Measurements from ENCODE around the gene EVX1.

The EVX1 gene

GRCh38 chr7:27205325-27206280, 37.0 kb upstream of the EVX1 start:
- DNase-seq (ENCODE audit: low read depth in 4 of 4, low spot score in 1 of 4), result no peak

DNA sequence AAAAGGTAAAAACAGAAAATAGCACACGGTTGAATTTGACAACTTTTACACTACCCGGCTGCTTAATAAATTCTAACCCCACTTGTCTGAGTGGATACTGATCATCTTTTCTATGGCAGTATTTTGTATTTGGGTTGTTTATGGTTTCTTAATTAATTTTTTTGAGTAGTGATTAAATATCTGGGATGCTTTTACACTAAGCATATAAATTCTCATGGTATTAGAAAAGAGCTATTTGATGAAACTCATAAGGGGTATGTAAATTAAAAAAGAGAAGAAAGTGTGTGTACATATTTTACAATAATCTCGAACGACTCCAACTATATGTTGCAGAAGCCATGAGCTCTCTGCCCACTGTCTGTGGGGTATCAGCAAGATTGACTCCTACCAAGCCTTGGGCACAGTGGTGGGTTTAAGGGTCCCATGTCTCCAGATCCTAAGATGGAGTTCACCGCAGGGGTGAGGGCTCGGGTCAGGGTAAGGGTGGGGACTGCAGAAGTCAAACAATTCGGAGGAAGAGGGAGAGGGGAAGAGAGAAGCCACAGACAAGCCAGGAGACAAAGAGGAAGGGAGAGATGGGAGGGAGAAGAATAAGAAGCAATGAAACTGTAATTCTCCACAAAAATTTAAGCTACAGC, 35.1 kb upstream of the EVX1 start:
- no peak for DNase-seq (ENCODE audit: low read depth in 4 of 4, low spot score in 1 of 4)

DNA sequence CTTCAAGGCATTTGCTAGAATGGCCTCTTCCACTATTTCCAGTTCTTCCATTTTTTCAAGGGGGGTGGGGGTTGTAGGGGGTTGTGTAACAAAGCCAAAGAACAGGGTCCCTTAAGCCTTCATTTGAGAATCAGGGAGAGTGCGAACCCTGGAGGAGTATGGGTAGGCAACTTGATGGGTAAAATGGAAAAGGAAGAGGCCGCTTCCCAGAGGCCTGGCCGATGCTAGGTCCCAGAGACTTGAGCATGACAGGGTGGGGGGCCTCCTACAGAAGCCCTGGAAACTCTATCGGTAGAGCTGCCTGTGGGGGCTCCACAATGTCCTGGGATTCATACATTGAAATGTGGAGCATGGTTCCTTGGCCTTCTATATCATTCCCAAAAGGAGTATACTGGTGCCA, 33.6 kb upstream of the EVX1 start:
- no peak for DNase-seq (ENCODE audit: low read depth in 4 of 4, low spot score in 1 of 4)

GRCh38 chr7:27209933-27210440, 32.6 kb upstream of the EVX1 start:
- no peak for DNase-seq (ENCODE audit: low read depth in 4 of 4, low spot score in 1 of 4)

DNA sequence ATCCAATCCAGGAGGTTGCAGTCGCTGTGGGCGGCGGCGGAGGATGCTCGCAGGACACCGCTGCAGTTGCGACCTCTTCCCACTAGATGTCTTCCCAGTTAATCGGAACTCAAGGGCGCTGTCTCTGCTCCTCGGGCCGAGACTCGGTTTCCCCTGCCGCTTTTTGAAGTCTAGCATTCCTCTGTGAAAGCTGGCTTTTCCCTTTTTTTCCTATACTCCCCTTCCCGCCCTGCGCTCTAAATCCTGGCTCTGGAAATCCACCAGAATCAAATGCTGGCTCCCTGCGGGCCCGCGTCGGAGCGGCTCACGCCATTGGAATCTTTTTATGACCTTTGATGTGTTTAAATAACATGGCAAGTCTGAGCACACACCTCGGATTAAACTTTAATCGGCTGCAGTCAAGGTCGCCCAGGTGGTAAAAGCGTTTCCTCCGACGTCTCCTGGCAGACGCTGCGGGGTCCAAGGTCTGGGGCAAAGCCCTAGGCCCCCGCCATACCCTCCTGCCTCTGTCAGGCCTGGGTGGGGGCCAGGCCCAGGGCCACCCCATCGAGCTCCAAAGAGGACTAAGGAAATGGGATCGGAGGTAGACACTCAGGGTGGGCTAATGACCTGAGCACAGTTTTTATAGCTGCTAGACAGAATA, 32.0 kb upstream of the EVX1 start:
- DNase-seq (ENCODE audit: low read depth in 4 of 4, low spot score in 1 of 4), result peak in 1 of 4 experiments; percentile 44

DNA sequence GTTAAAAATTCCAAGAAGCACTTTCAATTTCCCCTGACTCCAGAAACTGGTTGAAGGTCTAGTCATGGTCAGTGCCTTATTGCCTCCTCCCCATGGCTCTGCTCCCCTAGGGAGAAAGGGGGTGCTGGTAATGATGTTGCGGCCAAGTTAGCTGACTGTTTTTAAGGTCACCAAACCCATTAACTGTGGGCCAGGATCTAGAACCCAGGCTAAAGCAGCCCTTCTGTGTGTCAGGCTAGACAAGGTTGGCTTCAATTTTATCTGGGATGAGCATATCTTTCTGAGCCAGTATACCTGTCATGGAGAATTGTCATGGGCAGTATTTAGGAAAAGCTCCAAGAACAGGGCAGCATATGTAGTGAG, 31.5 kb upstream of the EVX1 start:
- no peak for DNase-seq (ENCODE audit: low read depth in 4 of 4, low spot score in 1 of 4)

DNA sequence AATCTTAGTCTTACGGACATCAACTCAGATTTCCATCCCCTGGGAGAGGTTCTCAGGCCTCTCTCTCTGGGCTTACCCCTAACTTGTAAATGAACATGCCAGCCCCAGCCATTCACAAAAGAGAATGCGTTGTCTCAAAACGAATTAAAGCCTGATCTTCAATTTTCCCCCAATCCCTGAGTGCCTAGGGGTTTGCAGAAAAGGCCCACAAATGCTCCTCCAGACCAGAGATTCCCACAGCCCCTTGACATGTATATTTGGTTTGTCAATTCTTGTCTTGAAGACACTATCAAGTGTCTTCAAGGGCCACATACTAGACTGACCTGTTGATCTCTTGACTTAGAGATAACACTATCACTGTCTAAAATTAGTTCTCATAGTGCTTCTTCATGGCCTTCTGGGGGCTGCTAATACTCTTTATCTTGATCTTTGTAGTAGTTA, 30.8 kb upstream of the EVX1 start:
- no peak for DNase-seq (ENCODE audit: low read depth in 4 of 4, low spot score in 1 of 4)

DNA sequence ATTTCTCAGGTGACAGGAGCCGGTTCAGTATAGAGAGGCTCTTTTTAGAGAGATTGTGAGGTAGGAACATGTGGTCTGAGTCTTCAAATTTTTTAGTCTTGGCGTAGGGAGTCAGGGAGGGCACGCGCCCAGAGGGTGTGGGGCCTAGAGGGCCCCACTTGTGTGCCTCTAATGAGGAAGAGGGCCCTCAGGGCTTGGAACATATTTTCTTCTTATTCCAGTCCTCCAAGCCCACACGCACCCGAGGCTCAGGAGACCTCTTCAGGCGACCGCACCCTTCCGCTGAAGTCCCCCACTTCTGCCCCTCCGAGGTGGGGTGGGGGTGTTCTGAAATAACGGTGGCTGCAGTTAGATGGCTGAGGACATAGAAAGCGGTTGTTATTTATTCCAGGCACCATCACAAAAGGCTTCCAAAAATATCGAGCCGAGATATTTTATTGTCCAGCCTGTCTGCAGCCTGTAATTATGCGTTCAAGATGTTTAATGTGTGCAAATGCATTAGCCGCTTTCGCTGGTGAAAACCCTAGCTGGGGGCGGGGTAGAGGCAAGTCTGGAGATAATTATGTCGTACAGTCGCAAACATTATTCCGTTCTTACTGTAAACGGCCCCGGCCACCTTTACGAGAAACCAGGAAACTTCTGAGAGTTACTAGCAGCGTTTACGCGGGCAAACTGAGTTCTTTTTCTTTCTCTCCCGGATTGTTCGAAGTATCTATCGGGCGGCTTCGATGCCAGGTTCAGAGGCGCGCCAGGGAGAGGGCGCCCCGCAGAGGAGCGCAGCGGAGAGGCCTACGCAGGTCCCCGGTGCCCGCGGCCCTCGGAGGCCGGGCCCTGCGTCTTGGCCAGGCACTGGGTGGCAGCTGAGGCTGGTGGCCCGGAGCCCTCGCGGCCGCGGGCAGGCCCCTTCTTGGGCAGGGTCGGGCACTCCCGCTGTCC, 29.8 kb upstream of the EVX1 start:
- no peak for DNase-seq (ENCODE audit: low read depth in 4 of 4, low spot score in 1 of 4)

DNA sequence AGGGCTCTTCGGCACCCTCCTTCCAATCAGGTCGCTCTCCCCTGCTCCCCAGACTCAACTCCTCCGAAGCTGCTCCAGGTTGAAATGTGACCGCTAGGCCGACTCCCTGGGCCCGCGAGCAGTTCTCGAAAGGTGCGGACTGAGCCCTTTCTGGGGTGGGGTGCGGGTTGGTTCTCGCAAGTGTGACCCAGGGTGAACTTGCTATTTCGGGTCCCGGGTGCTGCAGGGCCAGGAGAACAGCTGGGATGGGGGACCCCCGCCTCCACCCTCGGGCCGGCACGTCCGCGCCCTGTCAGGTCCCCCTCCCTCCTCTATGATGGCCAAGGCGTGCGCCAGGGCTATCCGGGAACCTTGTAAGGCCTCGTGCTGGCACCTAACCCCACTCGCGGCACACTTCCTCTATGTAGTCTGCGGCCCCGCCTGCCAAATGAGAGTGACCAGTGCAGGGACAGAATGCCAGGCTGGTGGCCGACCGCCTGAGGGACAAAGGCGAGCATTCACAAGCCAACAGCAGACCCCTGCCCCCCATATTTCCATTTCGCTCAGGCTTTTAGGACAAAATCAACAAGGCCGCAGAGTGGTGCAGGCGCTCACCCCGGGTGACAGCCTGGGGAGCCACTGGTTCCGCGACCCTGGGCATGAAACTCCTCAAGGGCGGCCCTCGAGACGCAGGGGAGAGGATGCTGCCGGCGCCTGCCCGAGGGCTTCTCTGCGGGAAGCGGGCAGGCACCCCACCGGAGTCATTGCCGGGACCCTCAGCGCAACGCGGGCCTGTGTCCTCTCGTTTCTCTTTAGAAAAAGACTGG, 29.0 kb upstream of the EVX1 start:
- no peak for DNase-seq (ENCODE audit: low read depth in 4 of 4, low spot score in 1 of 4)

- no peak for DNase-seq (ENCODE audit: low read depth in 4 of 4, low spot score in 1 of 4)
Observed at GRCh38 chr7:27214239-27214950, 28.2 kb upstream of the EVX1 start.

DNA sequence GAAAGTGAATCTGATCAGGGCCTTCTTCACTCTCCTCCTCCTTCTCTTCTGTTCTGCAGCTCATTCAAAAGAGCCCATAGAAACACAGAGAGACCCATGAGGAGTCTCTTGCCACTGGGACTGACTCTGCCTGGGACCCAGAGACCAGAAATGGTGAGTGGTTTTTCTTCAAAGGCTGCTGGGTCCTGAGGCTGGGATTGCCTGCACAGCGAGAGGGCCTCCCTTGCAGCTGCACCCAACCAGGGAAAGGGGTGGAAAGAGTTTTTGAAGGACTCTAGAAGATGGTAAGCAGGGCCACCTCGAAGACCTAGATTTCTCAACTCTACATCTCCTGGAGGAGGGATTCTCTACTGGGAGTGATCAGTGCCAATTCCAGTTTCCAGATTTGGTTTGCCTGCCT, 27.2 kb upstream of the EVX1 start:
- no peak for DNase-seq (ENCODE audit: low read depth in 4 of 4, low spot score in 1 of 4)

GRCh38 chr7:27217951-27218350, 24.7 kb upstream of the EVX1 start:
- DNase-seq (ENCODE audit: low read depth in 4 of 4, low spot score in 1 of 4), result no peak

- no peak for DNase-seq (ENCODE audit: low read depth in 4 of 4, low spot score in 1 of 4)
Observed at GRCh38 chr7:27219821-27220220, 22.8 kb upstream of the EVX1 start.

- no peak for DNase-seq (ENCODE audit: low read depth in 4 of 4, low spot score in 1 of 4)
Observed at GRCh38 chr7:27220440-27220955, 22.1 kb upstream of the EVX1 start.

DNA sequence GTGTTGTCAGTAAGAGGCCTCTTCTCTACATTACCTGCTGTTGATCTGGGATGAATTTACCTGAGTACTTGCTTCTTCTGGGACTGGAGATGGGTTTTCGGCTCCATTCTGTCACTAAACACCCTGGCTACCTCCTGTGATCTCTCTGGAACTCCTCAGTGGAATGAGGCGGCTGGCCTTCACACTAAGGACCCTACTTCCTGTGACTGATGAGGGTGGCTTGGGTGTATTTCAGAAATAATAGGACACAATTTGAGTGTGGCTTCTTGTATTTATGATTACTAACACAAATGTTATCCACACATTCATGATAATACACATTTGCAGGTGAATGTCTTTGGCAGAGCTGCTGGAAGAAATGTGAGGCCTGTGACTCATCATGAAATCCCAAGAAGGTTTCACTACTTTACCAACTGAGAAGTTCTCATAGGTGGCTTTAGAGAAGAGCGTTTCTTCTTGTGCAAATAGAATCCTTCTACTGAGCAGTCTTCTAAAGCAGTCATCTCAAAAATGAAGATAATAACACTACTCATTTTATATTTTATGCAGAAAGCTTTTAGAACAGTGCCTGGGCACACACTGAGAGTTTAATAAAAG, 21.3 kb upstream of the EVX1 start:
- no peak for DNase-seq (ENCODE audit: low read depth in 4 of 4, low spot score in 1 of 4)

DNA sequence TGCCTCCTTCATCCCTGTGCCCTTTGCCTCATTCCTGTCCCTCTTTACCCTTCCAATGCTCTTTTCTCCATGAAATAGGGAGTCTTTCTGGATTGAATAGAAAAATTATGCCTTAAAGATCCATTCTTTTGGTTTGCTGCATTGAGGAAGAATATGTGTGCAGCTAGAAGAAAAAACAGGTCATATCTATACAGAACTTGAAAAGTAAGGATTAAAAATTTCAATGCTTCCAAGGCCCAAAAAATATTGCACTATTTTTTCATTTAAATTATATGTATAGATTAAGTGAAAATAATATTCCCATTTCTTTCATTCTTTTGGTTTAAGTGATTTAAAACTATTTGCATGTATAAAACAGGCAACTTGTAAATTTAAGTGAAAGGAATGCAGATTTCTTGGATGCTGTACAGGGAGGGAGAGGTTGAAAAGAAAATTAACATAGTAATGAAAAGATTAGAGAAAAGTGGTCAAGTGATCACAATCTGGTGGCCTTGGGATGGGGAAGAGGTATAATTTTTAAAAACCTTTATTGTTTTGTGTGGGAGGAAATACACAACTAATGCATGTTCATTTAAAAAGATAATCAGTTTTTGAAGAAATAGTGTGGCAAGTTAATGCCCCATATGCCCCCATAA, 18.5 kb upstream of the EVX1 start:
- DNase-seq (ENCODE audit: low read depth in 4 of 4, low spot score in 1 of 4), result no peak

- no peak for DNase-seq (ENCODE audit: low read depth in 4 of 4, low spot score in 1 of 4)
Observed at GRCh38 chr7:27224983-27225934, 17.3 kb upstream of the EVX1 start.

Data from stimulated activated CD4-positive, alpha-beta T cell treated with anti-CD3 and anti-CD28 coated beads, Interleukin-1b, Interleukin-23, amount 100 ng/mL, for 24 hours (primary cell).